Skin epidermis (tissue), 12 donors: ENCODE data around the gene MITF.
A peak's percentile ranks its signal among the peaks of the same experiment; 100 is the strongest.

Source experiments
- H3K27ac ChIP-seq, 21 experiments: fragments of 200-600 bp; sonication (generic) in 11 of 21; one replicate each; pipeline ENCODE4 v1.5.0; 2020; ENCODE audit warnings: mild to moderate bottlenecking in 3 of 21, inconsistent platforms in 2 of 21, moderate library complexity in 2 of 21
- H3K4me3 ChIP-seq, 7 experiments: fragments of 200-600 bp; sonication (generic) in 2 of 7; one replicate each; pipeline ENCODE4 v1.5.0; 2020; ENCODE audit warnings: inconsistent platforms in 2 of 7, mild to moderate bottlenecking in 2 of 7, moderate library complexity in 1 of 7

Gene MITF

DNA sequence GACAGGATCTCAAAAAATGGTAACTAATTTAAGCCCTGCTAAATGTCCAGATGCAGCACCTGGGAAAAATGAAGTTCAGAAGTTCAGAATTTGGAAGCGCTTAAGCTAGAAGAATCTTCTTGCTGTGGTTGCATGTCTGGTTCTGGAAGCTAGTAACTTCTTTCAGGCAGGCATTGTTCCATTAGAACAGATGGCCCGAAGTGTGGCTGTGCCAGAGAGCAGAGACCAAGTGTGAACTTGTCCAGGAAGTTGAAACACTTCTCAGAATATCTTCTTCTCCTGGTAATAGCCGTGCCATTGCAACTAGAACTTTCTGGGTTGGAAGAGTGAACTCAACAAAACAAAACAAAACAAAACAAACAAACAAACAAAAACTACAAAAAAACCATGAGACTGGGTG, 80.0 kb downstream of the MITF start:
- Histone ChIP-seq H3K4me3 (no peak overlapping the region), H3K27ac (peak overlapping the region in 2 of 21 experiments; percentile 10 to 29)

DNA sequence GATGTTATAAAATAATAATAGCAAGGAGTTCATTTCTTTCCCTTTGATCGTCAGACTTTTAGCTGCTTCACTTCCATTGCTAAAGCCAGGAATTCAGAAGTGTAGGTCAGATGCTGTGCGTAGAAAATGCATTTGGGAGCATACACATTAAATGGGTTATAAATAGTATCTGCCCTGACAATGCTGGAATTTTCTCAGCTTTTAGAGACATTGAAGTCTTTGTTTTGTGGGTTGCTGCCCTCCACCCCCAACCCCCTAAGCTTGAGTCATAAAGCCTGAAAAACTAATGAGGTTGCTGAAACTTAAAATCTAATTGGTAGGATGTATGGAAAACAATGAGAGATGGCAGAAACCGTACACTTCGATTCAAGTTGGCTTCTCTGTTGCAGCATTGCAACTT, 81.9 kb downstream of the MITF start:
- Histone ChIP-seq H3K4me3 (no peak overlapping the region), H3K27ac (peak overlapping the region in 2 of 21 experiments; percentile 7 to 8)

DNA sequence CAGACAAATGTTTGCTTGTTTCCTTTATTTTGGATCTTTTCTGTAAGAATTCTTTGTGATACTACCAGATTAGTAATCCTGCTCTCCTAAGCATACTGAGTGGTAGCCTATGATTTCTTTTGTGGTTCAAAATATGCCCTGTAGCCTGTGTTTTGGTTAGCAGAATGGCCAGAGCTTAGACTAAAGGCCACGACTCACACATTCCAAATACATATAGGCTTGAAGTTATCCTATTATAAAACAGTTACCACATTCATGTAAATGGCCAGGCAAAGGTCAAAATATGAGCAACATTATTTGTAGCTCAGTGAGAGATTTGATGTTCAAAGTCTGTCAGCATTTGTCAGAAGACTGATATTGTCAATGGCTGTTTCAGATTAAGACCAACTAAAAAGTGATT, 84.5 kb downstream of the MITF start:
- H3K27ac ChIP-seq = no peak overlapping the region

DNA sequence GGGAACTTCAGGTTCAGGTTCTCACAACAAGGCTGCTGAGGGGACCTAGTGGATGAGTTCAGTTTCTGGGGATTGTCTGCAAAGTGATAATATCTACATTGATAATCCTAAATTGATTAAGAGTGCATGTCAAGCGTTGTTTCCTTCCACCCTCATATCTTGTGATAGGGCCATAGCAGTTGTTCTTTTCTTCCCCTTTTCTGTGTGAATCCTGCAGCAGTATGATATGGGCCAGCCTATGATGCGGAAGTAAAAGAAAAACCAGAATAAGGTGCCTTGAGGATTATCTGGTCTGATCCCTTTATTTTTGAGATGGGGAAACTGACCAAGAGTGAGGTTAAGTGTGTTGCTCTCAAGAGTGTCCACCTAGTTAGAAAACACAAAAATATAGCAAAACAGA, 86.2 kb downstream of the MITF start:
- no peak overlapping the region for H3K27ac ChIP-seq
- no peak overlapping the region for H3K4me3 ChIP-seq

More for the DNA sequence above, 84.5 kb downstream of the MITF start:
- no peak overlapping the region for H3K4me3 ChIP-seq

DNA sequence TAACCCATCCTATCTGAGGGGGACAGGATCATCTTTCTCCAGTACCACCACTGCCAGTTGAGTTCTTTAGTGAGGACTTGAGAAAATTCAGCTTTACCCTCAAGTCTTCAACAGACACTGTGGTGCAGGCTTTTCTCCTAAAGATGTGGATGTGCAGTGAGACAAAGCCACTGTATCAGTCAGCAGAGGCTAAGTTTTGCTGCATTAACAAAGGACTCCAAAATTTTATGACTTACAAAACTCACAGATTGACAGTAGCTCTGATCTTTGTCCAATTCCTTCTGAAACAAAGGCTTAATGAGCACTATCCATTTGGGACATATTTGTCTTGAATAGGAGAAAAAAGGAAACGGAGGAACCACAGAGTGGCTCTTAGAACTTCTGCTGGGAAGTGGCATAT, 87.9 kb downstream of the MITF start:
- H3K27ac ChIP-seq = no peak overlapping the region
- H3K4me3 ChIP-seq = no peak overlapping the region

DNA sequence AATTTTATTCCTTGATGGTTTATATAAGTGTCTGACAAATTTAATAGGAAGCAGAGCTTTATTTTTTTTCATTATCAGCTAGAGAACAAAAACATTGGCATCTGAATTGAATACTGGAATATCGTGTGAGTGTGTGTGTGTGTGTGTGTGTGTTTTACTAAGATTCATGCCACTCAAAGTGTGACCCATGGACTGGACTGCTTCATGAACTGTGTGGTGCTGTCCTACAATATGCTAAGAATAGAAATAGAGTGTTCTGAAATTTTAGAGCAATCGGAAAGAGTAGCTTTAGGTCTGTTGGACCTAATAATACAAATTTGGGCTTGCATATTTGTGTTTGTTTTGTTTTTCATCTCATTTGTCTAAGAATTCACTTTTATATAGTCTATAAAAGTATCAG, 89.6 kb downstream of the MITF start:
- Histone ChIP-seq H3K27ac (no peak overlapping the region), H3K4me3 (no peak overlapping the region)

DNA sequence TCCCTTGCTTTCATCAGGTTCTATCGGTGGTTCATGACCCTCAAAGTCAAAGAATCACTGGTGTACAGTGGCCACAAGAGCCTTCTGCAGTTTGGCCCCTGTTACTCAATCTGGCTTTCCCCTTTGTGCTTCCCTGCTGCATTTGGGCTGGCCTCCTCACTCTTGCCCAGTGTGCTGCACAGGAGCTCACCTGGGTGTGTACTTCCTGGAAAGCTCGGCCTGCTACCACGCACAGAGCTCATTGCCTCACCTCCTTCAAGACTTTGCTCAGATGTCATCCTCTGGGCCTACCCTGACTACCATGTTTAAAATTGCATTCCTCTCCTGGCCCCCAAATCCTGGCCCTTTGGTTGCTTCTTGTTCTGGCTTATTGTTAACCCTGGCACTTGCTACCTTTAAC, 90.9 kb downstream of the MITF start:
- Histone ChIP-seq H3K27ac (no peak overlapping the region), H3K4me3 (no peak overlapping the region)

DNA sequence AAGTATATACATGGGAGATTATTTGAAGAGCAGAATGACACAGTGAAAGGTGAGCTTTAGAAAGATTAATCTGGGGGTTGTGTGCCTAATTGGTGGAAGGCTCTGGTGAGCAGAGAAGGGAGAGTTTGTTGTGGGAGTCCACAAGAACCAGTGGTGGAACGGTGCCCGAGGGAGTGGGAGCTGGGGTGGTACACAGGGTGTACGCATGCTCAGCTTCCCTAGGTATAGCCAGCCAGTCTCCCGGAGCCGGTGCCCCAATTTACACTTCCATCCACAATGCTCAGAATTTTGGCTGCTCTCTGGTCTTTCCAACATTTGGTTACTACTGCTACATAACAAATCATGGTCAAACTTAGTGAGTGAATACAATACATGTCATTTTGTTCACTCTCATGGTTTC, 92.5 kb downstream of the MITF start:
- no peak overlapping the region for H3K4me3 ChIP-seq

DNA sequence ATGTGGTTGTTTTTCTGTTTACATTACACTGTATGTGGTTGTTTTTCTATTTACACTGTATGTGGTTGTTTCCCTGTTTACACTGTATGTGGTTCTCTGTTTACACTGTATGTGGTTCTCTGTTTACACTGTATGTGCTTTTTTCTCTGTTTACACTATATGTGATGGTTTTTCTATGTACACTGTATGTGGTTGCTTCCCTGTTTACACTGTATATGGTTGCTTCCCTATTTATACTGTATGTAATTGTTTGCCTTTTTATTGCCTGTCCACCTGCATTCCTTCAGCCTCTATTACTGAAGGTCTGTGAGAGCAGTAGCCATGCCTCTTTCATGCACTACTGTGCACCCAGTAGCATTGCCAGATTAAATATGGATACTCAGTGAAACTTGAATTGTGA, 94.3 kb downstream of the MITF start:
- no peak overlapping the region for H3K4me3 ChIP-seq
- no peak overlapping the region for H3K27ac ChIP-seq

More for the DNA sequence above, 92.5 kb downstream of the MITF start:
- no peak overlapping the region for H3K27ac ChIP-seq

DNA sequence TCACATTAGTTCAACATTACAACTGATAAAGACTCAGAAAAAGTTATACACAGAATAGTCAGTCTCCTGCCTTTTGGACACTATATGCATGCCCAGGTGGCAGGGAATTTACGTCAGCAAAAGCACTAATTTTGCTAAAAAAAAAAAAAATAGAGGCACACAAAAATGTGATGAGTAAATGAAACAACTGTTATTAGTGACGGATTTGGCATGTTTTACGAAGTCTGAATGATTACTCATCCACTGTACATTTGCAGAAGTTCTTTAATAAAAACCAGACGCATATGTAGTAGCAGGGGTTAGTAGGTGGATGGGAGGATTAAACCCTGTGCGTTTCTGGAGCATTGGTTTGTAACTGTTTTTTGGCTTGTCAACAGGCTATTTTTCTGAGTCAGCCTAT, 99.0 kb downstream of the MITF start:
- peak overlapping the region in 2 of 21 experiments; percentile 36 to 47 for H3K27ac ChIP-seq
- no peak overlapping the region for H3K4me3 ChIP-seq

DNA sequence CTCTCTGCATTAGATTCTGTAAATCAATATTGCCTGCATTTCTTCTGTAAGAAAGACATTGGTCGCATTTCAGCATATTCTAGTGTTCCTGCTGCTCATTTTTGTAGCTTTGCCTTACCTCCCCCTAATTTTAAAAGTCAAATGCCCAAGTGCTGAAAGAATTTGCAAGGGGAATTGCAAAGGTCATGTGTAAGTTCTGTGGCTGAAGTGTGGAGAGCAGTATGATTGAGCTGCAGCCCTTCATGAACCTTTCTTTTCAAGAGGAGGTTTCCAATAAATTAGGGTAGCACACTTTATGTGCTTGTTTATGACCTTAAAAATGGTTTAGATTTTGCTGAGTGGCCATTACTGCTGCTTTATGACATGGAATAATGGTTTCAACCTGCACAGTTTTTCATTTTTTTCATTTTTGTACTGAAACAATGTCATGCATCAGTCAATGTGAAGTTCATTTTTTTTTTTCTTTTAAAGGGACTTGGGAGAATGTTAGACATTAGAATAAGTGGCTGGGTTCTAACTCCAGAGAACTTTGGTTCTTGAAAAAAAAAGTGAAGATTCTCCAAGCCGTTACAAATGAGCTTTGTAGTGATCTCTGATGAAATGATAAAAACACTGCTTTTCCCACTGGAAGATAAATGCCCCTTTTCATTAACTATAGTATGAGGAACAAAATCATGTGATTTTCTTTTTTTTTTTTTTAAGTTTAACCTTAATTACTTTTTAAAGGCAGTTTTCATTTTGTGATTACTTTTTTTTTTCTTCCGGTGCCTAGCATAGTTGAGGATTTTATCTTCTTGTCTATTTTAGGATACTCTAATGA, 99.6 kb downstream of the MITF start:
- H3K4me3 ChIP-seq = no peak overlapping the region
- peak overlapping the region in 2 of 21 experiments; percentile 36 to 47 for H3K27ac ChIP-seq

DNA sequence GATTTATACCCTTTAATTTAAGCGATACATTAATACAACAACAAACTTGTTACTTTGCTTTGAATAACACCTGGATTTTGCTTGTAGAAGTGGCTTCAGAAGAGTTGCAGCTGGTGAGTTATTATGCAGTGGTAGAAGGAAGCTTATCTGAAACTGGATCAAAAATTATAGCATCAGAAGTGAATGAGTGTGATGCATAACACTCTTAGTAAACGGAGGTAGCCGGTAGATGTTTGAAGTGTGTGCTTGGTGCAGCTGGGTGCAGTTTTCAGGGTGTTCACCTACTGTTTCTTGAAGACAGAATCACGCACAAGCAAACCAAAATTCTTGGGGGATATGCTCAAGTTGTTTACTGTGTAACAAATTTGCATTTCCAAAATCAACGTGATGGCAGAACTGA, 103.1 kb downstream of the MITF start:
- Histone ChIP-seq H3K27ac (no peak overlapping the region), H3K4me3 (no peak overlapping the region)

DNA sequence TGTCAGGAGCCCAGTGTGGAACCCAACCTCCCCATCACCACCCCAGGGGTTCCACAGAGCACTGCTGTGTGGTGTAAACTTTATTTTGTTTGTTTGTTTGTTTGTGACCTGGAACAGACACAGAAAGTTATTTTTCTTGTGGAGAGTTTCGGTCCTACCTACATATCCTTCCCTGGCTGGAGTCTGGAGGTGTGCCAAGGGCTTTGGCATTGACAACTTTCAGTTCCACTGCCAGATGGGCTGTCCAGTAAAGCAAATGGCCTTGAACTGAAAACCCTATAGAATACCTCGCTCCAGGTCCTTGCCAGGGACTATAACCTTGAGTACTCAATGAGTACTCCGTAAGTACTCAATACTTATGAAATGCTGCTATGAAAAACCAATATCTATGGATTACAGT, 103.5 kb downstream of the MITF start:
- no peak overlapping the region for H3K4me3 ChIP-seq
- no peak overlapping the region for H3K27ac ChIP-seq

DNA sequence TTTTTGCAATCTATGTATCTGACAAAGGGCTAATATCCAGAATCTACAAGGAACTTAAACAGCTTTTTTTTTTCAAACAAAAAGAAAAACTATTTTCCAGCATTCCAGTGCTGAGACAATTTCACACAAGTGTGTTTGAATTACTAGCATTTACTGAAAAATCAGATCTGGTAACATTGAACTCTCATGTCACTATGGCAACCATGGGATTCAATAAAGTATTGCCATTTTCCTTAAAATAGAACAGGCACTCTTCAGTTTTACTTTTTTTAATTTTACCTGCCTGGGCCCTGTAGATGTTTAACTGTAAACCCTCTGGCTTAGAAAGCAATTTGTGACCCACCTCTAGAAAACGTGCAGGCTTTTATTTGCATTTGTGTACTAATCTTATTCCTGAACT, 105.4 kb downstream of the MITF start:
- Histone ChIP-seq H3K27ac (no peak overlapping the region), H3K4me3 (no peak overlapping the region)

DNA sequence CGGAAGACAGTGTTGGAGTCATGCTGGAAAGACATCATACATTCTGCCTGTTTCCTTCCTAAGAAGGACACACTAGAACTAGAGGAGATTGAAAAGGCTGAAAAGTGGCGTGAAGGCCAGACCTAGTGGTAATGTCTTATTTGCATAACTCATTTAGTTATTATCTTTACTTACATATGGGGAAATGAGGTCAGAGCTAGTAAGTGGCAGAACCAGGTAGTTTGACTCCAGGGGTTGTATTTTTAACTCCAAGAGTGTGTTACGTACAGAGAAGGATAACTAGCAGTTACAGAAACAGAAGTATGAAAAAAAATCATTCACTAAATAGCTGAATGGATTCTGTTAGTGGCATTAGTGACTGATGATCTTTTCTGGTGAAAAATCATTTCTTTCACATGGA, 108.0 kb downstream of the MITF start:
- peak overlapping the region in 1 of 21 experiments; percentile 27 for H3K27ac ChIP-seq
- H3K4me3 ChIP-seq = no peak overlapping the region

DNA sequence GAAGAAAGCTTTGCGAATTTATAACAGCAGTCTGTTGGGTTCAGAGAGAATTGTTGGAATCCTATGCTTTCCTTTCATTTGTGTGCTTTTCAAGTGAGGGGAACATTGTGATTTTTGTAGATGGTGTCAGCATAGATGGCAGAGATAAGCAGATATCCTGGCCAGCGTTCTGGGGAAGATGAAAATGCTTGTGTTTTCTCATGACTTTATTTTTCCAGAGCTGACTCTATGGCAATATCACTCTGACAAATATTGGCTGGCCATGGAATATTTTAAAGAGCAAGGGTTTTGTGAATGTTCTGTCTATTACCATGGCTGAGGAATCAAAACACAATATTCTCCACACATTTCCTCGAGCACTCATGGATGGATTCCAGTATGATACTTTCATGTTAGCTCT, 108.8 kb downstream of the MITF start:
- H3K27ac ChIP-seq = peak overlapping the region in 2 of 21 experiments; percentile 27 to 33
- no peak overlapping the region for H3K4me3 ChIP-seq

DNA sequence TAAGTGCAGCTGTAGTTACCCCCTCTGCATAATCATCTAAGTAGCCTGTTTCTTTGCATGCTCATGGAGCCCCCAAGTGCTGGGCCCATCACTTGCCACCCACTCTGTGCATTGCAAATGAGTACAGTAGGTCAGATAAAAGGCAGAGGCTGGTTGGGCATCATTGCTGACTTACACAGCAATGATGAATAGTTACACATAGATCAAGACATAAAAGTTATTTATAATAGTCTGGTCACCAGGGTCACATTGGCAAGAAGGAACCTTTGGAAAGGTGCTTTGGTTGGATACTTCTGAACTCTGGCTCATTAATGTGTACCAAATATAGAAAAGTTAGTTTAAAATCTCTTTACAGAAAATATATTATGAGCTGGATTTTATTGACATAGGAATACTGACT, 111.6 kb downstream of the MITF start:
- Histone ChIP-seq H3K4me3 (no peak overlapping the region), H3K27ac (no peak overlapping the region)

DNA sequence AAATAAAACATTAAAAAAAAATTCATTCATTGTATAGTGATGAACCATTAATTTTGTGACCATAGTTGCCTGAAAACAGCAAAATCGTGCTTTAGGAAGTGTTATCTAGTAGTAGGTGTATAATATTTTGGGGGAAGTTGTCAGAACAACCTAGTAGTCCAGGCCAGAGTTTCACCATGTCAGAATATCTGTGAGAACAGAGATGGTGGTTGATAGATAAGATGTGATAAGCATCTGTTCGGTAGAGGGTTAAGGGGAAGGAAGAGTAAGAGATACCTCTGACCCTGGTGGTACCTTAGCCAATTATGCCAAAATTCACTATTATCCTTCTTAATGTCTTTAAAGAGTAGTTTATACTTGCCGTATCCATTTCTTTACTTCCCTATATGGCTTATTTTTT, 113.8 kb downstream of the MITF start:
- Histone ChIP-seq H3K4me3 (no peak overlapping the region), H3K27ac (no peak overlapping the region)

DNA sequence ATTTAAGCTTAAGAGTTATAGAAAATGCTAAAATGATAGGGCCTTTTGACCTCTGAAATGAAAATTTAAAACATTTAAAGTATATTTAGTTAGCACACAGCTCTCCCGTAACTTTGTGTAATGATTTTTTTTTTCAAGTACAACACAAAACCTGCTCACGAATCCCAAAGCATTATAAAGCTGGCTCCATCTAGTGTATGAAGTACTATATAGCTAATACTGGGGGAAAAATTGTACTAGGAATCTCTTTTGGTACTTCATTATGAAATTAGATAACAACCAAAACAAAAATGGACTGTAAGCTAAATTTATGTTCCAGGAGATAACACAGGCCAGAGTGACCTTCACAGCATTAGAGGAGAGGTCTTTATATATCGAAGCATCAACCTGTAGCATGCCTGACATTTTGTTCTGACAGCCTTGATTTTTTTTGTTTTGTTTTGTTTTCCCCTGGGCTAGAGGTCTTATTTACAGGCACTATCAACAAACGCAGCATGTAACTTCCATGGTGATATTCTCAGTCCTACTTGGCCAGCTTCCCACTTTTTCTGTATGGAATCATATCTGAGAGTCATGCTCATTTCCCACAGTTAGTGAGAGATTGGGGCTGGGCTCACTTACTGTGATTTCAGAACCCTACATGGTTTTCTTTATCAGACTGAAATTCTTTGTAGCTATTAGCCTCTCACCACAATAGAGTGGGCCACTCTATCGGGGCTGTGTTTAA, 116.3 kb downstream of the MITF start:
- H3K27ac ChIP-seq = no peak overlapping the region
- H3K4me3 ChIP-seq = no peak overlapping the region

DNA sequence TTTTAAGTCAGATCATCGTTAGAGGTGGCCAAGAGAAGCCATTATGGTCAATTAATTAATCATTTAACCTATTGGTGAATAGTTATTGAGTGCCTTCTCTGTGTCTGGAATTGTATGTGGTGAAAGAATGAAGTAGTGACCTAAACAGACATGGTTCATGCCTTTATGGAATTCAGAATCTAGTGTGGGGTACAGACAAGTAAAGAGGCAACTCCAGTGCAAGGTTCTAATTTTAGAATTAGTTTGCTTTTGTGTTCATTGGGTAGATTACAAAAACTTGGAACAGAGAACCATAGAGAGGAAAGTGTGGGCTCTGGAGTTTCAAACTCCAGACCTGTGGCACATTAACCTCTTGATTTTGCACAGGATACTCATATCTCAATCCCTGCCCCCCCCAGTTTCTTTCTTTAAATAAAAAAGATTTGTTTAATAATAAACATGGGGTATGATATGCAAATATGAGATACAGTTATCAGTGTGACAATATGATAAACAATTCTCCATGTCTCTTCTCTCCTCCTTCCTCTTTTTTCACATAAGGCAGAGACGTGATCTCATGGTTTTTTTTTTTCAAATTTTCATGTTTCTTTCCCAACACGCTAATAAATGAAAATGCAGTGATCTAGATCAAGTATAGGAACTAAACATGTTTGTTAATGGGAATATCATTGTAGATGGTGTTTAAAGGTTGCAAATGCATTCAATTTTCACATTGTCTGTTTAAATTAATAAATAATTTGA, 117.9 kb downstream of the MITF start:
- H3K27ac ChIP-seq = peak overlapping the region in 1 of 21 experiments; percentile 13
- H3K4me3 ChIP-seq = no peak overlapping the region

DNA sequence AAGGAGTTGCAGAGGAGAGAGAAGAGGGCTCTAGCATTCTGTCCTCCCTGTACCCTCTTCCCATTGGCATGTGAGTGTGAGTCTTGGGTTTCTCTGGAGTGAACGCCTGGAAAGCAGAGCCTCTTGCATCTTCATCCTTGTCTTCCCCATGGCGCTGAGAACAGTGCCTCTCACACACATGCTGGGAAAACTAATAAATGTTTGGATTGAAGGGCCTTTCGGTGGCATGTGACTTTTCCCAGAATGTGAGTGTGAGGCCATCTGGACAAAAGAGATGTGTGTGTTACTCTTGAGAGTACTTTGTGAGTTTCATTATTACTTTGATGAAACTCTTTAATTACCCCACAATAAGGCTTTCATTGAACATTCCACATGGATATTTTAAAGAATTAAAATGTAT, 122.3 kb downstream of the MITF start:
- no peak overlapping the region for H3K27ac ChIP-seq

More for the DNA sequence above, 122.3 kb downstream of the MITF start:
- H3K4me3 ChIP-seq = no peak overlapping the region
